GM12892 (cell line): ENCODE results near the gene GPR50.

Experiments used
- POLR2A ChIP-seq: IDR thresholded peaks from 2 replicates; pipeline ENCODE4 v1.6.1; 2011; ENCODE audit warnings: low read depth, low read length, control low read depth
- POLR2AphosphoS5 ChIP-seq: IDR thresholded peaks from 2 replicates; pipeline ENCODE4 v1.6.1; 2011; ENCODE audit warnings: low read depth, low read length, control low read depth

DNA sequence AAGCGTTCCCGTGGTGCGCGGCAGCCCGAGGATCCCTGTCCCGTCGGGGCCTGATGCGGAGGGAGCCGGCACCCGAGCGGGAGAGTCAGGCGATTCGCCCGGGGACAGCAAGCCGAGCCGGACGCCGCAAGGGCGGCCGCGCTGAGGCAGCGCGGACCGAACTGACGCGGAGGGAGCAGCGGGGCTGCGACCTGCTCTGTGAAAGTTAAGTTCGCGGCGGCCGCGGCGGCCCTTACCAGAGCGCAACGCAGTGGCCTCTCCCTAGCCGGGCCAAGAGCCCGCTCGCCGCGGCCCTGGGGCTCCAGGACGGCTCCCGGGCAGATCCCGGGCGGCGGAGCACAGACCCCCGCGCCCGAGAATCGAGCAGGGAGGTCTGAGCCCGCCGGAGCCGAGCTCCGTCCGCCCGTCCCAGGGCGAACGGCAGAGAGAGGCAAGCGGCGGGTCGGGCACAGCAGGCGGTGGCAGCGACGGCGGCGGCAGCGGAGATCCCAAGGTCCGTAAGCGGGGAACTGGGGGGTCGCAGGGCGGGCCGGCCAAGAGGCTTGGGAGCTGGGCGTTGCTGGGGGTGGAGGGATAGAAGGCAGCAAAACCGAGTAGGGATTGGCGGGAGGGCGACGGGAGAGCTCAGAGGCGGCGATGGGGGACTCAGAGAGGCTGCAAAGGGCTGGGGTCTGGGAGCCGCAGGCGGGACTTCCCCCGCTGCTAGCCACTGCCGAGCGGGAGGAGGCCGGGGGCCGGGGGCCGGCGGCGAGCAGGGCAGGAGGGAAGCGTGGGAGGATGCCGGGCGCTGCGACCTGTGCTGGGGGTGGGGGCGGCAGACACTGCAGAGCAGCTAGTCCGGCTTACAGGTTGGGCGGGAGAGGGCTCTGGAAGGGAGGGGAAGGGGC, 1.0 kb downstream of the GPR50 start:
- TF ChIP-seq POLR2A (no peak), POLR2AphosphoS5 (no peak)
